Activated CD4-positive, CD25-positive, alpha-beta regulatory T cell treated with anti-CD3 and anti-CD28 coated beads, Interleukin-2, amount 50 U/mL, for 24 hours (primary cell): ENCODE data around the gene LOXHD1.
A peak's percentile ranks its signal among the peaks of the same experiment; 100 is the strongest.

Experiments
- ATAC-seq, 2 donors: fragments of 150-1000 bp; cut with Tn5 transposase; one replicate each; pipeline ENCODE4 v1.10.0; 2021; ENCODE audit warnings: mild to moderate bottlenecking in 1 of 2, moderate library complexity in 1 of 2

The LOXHD1 gene

GRCh38 chr18:46675112-46675511, 18.1 kb upstream of the LOXHD1 start:
- no peak for ATAC-seq

GRCh38 chr18:46672062-46672970, 15.3 kb upstream of the LOXHD1 start:
- ATAC-seq: peak; percentile 27 to 37

GRCh38 chr18:46668694-46669093, 11.7 kb upstream of the LOXHD1 start:
- no peak for ATAC-seq

- ATAC-seq: no peak
These were observed 11.1 kb upstream of the LOXHD1 start for GRCh38 chr18:46668135-46668534.

- no peak for ATAC-seq
These were observed 6.5 kb upstream of the LOXHD1 start for GRCh38 chr18:46663539-46663938.

GRCh38 chr18:46660957-46661749, 4.1 kb upstream of the LOXHD1 start:
- ATAC-seq: no peak

- ATAC-seq: no peak
These were observed 2.5 kb upstream of the LOXHD1 start for GRCh38 chr18:46659484-46659883.

- ATAC-seq: no peak
These were observed 500 bp downstream of the LOXHD1 start for GRCh38 chr18:46656326-46657114.

GRCh38 chr18:46652372-46652771, 4.6 kb downstream of the LOXHD1 start:
- no peak for ATAC-seq

- no peak for ATAC-seq
These were observed 6.3 kb downstream of the LOXHD1 start for GRCh38 chr18:46650681-46651080.

GRCh38 chr18:46649071-46649862, 7.8 kb downstream of the LOXHD1 start:
- no peak for ATAC-seq

- no peak for ATAC-seq
These were observed 10.6 kb downstream of the LOXHD1 start for GRCh38 chr18:46646468-46646867.

- no peak for ATAC-seq
These were observed 14.5 kb downstream of the LOXHD1 start for GRCh38 chr18:46642561-46642960.

- ATAC-seq: no peak
These were observed 15.1 kb downstream of the LOXHD1 start for GRCh38 chr18:46641917-46642316.

- no peak for ATAC-seq
These were observed 17.6 kb downstream of the LOXHD1 start for GRCh38 chr18:46639386-46639785.

- ATAC-seq: no peak
These were observed 20.9 kb downstream of the LOXHD1 start for GRCh38 chr18:46636040-46636630.

GRCh38 chr18:46632401-46633071, 24.5 kb downstream of the LOXHD1 start:
- no peak for ATAC-seq

- no peak for ATAC-seq
These were observed 26.0 kb downstream of the LOXHD1 start for GRCh38 chr18:46630991-46631390.

- no peak for ATAC-seq
These were observed 26.9 kb downstream of the LOXHD1 start for GRCh38 chr18:46630160-46630559.

GRCh38 chr18:46629361-46629760, 27.7 kb downstream of the LOXHD1 start:
- no peak for ATAC-seq

GRCh38 chr18:46628206-46628605, 28.8 kb downstream of the LOXHD1 start:
- ATAC-seq: no peak
